Motor neuron (in vitro differentiated cells): ENCODE results near the gene GALNT6. TPM values are rescaled to one million over a fixed set of nuclear protein-coding genes. Genes with fewer than 3 reads are reported as not detected.
A peak's percentile ranks its signal among the peaks of the same experiment; 100 is the strongest.

Experiments
- ATAC-seq, 8 experiments: fragments of 200-7000 bp; cut with Tn5 transposase; replicated peaks in 6 of 8; 2 replicates each; pipeline ENCODE4 v1.8.0; 2021; ENCODE audit warnings: mild to moderate bottlenecking in 8 of 8, moderate library complexity in 8 of 8
- H3K27ac ChIP-seq, 2 donors: fragments of 250-450 bp; sonication (Bioruptor Pico); 2 replicates each; pipeline ENCODE4 v1.9.0; 2021; ENCODE audit warnings: antibody characterized with exemption in 2 of 2, mild to moderate bottlenecking in 2 of 2, moderate library complexity in 1 of 2
- H3K4me1 ChIP-seq, 2 donors: fragments of 250-450 bp; sonication (Bioruptor Pico); replicated peaks in 1 of 2; 2 replicates each; pipeline ENCODE4 v1.6.1; 2021; ENCODE audit warnings: antibody characterized with exemption in 2 of 2, mild to moderate bottlenecking in 2 of 2, moderate library complexity in 1 of 2
- H3K4me3 ChIP-seq, 5 donors: fragments of 250-450 bp; sonication (Bioruptor Pico); 2 replicates each; pipeline ENCODE4 v1.9.0; 2021; ENCODE audit warnings: antibody characterized with exemption in 5 of 5, mild to moderate bottlenecking in 5 of 5, moderate library complexity in 4 of 5
- WGBS, 10 experiments: fragments of 450-650 bp; shearing (Covaris generic); methylation state at CpG; one replicate each; pipeline ENCODE4 v1.0.0; 2022; 5-methylcytosine and 5-hydroxymethylcytosine counted together
- in situ Hi-C, 9 experiments: fragments of 400-800 bp; cut with MboI; loops; one replicate each; pipeline ENCODE4 v1.15.0; 2021; ENCODE audit warnings: low sequenced_read_pairs in 9 of 9, low pct_unique_long_range_greater_than_20kb in 2 of 9; ENCODE audit not compliant: unreplicated experiment in 9 of 9
- total RNA-seq, 8 experiments: library from RNA; unstranded; fragments of 300-600 nt; gene quantifications; 2 replicates each; pipeline versions ENCODE4 v1.2.3 to v1.2.4, GENCODE V29; 2022

The GALNT6 gene
- total RNA-seq, 8 experiments from 2014 or later = 0.07 to 91.6 (median 50.3) TPM; not detected in 3

DNA sequence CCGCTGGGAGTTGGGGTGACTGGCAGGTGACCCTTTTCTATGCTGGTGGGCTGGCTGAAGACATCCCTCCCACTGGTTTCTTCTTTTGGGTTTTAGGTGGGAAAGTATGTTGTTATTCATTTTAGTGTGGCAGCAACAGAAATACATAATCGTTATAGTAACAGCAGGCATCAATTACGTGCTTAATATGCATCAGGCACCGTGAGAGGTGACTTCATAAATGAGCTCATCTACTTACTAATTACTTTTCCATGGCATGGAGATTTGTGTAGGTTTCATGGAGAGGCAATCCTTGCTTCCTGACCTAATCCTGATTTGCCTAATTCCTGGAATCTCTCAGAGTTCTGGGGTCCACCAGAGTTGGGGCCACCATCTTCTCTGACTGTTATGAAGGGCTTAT is 31.4 kb downstream of the GALNT6 start:
- Histone ChIP-seq H3K4me3 (no peak overlapping the region), H3K4me1 (no peaks in the 10 kb centered on the region), H3K27ac (no peak overlapping the region)
- peak in 1 of 8 experiments; percentile 31 for ATAC-seq
- in situ Hi-C loops = no loop called here
- WGBS, 10 experiments = 38 to 92% (median 80%) methylated on average over 1 to 4 of the region's 4 CpGs; no CpG with 5 or more reads in 5 of the 10 experiments

DNA sequence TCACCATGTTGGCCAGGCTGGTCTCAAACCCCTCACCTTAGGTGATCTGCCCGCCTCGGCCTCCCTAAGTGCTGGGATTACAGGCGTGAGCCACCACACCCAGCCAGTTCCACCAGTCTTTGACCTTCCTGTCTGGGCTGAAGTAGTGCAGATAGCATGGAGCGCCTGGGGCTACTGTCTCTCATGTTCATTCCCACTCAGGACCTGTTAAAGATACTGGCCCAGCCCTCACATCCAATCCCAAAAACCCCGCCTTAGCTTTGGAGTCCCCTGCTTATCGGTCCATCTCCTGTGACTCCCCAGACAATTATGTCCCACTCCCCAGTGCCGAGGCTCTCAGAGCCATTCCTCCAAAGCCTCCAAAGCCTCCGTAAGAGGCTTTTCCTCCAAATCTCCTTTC is 32.7 kb downstream of the GALNT6 start:
- H3K27ac ChIP-seq = no peak overlapping the region
- 60 to 100% (median 93%) methylated on average over 1 to 7 of the region's 8 CpGs; no CpG with 5 or more reads in 4 of the 10 experiments for WGBS, 10 experiments
- H3K4me3 ChIP-seq = no peak overlapping the region
- in situ Hi-C loops = no loop called here
- no peaks in the 10 kb centered on the region for H3K4me1 ChIP-seq
- no peak for ATAC-seq

DNA sequence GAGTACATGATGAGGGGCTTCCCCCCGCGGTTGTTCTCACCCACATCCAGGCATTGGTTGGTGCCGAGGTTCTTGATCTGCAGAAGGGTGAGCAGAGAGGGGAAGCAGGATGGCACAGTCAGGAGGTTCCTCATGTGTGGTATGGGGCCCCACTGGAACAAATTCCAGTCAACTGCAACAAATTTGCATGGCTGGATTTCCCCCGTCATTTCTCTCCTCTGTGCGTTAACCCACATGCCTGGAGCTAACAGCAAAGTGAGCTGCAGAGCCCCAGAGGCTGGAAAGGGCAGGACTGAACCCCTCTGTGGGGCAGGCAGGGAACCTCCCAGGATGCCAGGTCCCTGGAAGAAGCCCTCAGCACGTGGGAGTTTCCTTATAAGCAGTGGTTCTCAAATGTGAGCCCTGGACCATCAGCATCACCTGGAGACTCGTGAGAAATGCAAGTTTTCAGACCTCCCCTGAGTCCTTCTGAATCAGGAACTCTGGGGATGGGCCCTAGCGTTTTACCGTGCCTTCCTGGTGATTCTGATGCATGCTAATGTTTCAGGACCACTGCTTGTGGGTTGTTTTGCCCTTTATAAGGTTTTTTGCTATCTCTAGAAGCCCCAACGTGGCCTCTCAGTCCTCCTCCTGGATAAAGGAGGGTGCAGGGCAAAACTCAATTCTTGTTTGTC is 33.7 kb downstream of the GALNT6 start:
- Histone ChIP-seq H3K4me3 (no peak overlapping the region), H3K4me1 (no peaks in the 10 kb centered on the region), H3K27ac (no peak overlapping the region)
- in situ Hi-C loops = no loop called here
- 60 to 100% (median 71%) methylated on average over 1 to 6 of the region's 10 CpGs; no CpG with 5 or more reads in 3 of the 10 experiments for WGBS, 10 experiments
- no peak for ATAC-seq

DNA sequence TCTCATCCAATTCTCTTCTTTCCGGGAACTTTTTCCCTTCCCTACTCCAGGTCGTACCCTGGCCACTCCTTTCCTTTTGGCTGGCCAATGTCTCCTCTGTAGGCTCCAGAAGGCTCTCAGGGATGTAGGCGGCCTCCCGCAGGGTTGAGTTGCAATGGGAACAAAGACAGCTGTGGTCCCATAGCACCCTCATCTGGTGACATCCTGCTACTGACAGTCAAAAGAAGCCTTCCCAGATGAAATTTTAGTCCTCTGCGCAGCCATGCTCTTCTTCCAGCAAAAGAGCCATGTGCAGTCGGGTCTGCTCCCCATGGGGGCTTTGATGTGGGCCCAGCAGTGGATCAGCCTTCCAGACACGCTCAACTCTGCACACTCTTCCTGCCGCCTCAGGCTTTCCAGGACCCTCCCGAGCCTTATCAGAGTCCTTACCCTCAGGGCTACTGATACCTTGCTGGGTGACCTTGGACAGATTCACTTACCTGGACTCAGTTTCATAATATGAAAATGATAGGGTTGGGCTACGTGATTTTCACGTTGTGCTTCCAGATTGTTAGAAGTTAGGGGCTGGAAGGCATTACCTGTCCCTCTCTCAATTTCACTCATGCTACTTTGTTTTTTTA is 39.2 kb downstream of the GALNT6 start:
- Histone ChIP-seq H3K4me1 (no peaks in the 10 kb centered on the region), H3K27ac (no peak overlapping the region), H3K4me3 (no peak overlapping the region)
- in situ Hi-C loops = no loop called here
- 0 to 63% (median 48%) methylated on average over 1 to 9 of the region's 11 CpGs; no CpG with 5 or more reads in 3 of the 10 experiments for WGBS, 10 experiments
- ATAC-seq = peak in 6 of 8 experiments; percentile 36 to 82 (median 66)

DNA sequence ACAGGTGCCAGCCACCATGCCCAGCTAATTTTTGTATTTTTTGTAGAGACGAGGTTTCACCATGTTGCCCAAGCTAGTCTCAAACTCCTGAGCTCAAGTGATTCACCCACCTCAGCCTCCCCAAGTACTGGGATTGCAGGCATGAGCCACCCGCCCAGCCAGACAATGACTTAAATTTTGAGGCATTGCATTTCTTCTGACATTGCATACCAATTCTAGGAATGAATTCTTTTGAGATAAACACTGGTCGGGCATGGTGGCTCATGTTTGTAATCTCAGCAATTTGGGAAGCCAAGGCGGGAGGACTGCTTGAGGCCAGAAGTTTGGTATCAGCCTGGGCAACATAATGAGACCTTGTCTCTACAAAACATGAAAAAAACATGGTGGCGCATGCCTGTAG is 42.2 kb downstream of the GALNT6 start:
- in situ Hi-C loops = loop anchor here in 6 of 9 experiments (10.0 to 25.0 kb wide), 6 partner anchors 84 to 537 kb away; partner anchors contain the start of genes TMPRSS12 (in 2 of the 6), CSRNP2 (in 1 of the 6), LETMD1 (in 1 of the 6) and SLC11A2 (in 1 of the 6)
- Histone ChIP-seq H3K4me1 (no peaks in the 10 kb centered on the region), H3K27ac (no peak overlapping the region), H3K4me3 (no peak overlapping the region)
- ATAC-seq = no peak
- WGBS, 10 experiments = 38 to 100% (median 82%) methylated on average over 1 to 4 of the region's 5 CpGs; no CpG with 5 or more reads in 1 of the 10 experiments

DNA sequence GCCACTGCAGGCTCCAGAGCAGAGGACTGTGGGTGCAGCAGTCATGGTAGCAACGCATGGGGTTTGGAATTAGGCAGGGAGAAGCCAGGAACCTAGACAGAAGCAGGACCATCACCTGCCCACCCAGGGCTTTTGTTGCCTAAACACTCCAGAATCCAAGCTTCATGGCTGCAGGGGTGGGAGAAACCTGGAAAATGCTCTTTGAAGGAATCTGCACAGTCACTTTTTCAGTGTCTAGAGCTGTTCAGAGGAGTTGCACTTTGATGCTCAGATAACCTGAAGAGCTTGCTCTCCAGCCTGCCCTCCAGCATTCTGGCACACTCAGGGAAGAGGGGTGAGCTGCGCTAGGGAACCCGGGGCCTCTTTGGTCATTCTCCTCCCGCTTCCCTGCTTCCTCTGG is 43.1 kb downstream of the GALNT6 start:
- no peak overlapping the region for H3K4me3 ChIP-seq
- ATAC-seq = no peak
- no peak overlapping the region for H3K27ac ChIP-seq
- whole genome bisulfite sequencing, 10 experiments = 75 to 100% (median 95%) methylated on average over 1 to 4 of the region's 4 CpGs; no CpG with 5 or more reads in 5 of the 10 experiments
- no peaks in the 10 kb centered on the region for H3K4me1 ChIP-seq
- in situ Hi-C loops = loop anchor here in 6 of 9 experiments (10.0 to 25.0 kb wide), 6 partner anchors 83 to 536 kb away; partner anchors contain the start of genes TMPRSS12 (in 2 of the 6), CSRNP2 (in 1 of the 6), LETMD1 (in 1 of the 6) and SLC11A2 (in 1 of the 6)

DNA sequence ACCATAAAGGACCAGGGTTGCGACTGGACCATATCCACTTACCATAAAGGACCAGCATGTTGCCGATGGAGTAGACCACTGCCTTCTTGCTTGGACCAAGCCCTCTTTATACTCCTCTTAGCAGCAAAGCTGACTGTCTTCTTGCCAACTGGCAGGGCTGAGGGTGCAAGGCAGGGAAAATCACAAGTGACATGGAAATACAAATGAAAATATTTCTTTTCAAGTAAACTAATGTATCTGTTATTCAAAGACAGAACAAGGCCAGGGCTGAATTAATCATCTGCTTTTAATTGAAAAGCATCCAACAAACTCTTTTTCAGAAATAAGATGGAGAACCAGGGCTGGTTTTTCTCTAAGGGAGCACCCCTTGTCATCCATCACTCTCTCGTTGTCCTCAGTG is 44.6 kb downstream of the GALNT6 start, which contains the start of gene CELA1:
Gene CELA1 (minus strand): TSS at position 99 of the 400 bp plus-strand sequence. CDS start 41 bp downstream, at position 58.
- 20 to 92% (median 71%) methylated on average over 1 to 3 of the region's 3 CpGs; no CpG with 5 or more reads in 2 of the 10 experiments for WGBS, 10 experiments
- in situ Hi-C loops = loop anchor here in 6 of 9 experiments (10.0 to 25.0 kb wide), 6 partner anchors 82 to 534 kb away; partner anchors contain the start of genes TMPRSS12 (in 2 of the 6), CSRNP2 (in 1 of the 6), LETMD1 (in 1 of the 6) and SLC11A2 (in 1 of the 6)
- H3K27ac ChIP-seq = no peak within 1 kb of the TSS
- no peaks in the 10 kb centered on the region for H3K4me1 ChIP-seq
- no peak for ATAC-seq
- no peak within 1 kb of the TSS for H3K4me3 ChIP-seq

DNA sequence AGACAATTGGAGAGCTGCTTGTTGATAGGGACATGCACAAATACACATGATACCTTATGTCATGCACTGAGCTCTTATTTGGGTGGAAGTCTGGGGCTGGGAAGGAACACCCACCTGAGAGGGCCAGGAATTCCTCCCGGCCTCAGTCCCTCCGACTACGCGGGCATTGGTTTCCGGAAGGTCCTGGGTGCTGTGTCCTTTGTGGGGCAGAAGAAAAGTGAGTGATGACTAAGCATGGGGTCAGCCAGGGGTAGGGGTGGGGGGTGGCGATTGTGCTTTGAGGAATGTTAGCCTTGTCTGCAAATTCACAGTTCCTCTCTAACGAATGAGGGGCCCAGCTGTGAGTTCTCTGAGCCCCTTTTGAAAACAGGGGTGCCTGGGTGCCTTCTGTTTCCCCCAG is 45.5 kb downstream of the GALNT6 start:
- Histone ChIP-seq H3K27ac (no peak overlapping the region), H3K4me1 (peaks cover 2 to 4% of the 10 kb centered on the region in 2 donors), H3K4me3 (no peak overlapping the region)
- in situ Hi-C loops = loop anchor here in 6 of 9 experiments (10.0 to 25.0 kb wide), 6 partner anchors 81 to 533 kb away; partner anchors contain the start of genes TMPRSS12 (in 2 of the 6), CSRNP2 (in 1 of the 6), LETMD1 (in 1 of the 6) and SLC11A2 (in 1 of the 6)
- peak in 1 of 8 experiments; percentile 19 for ATAC-seq
- 40 to 83% (median 80%) methylated on average over 1 to 5 of the region's 7 CpGs; no CpG with 5 or more reads in 5 of the 10 experiments for WGBS, 10 experiments

DNA sequence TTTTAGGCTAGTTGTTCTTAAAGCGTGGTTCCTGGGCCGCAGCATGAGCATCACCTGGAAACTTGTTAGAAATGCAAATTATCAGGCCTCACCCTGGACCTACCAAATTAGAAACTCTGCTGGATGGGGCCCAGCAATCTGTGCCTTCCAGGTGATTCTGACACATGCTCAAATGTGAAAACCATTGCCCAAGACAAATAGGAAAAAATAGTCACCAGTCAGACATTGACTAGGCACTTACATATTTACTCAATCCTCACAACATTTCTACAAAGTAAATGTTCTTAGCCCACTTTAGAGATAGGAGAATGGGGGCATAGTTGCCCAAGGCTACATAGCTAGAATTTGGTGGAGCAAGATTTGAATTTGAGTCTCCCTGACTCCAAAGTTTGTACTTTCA is 48.0 kb downstream of the GALNT6 start:
- no peak overlapping the region for H3K27ac ChIP-seq
- peaks cover 2 to 4% of the 10 kb centered on the region in 2 donors for H3K4me1 ChIP-seq
- in situ Hi-C loops = loop anchor here in 6 of 9 experiments (10.0 to 25.0 kb wide), 6 partner anchors 78 to 531 kb away; partner anchors contain the start of genes TMPRSS12 (in 2 of the 6), CSRNP2 (in 1 of the 6), LETMD1 (in 1 of the 6) and SLC11A2 (in 1 of the 6)
- no peak overlapping the region for H3K4me3 ChIP-seq
- ATAC-seq = no peak
- 83 to 100% (median 92%) methylated on average over 1 to 2 of the region's 2 CpGs; no CpG with 5 or more reads in 3 of the 10 experiments for WGBS, 10 experiments

DNA sequence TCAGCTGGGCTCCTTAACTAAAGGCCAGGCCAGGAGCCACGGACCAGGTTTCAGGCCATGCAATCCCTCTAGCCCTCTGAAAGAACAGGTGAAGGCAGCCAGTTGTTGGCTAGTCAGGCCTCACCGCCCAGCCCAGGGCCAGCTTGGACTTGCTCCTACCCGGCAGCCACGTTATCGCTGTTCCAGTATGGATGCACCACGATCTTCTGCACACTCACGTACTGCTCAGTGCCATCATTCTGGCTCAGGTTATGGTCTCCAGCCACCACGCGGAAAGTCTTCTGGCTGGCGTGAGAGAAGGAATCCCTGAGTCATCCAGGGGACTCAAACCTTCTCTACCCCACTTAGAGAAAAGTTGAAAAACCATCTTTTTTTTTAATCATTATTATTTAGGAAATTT is 48.8 kb downstream of the GALNT6 start:
- in situ Hi-C loops = loop anchor here in 6 of 9 experiments (10.0 to 25.0 kb wide), 6 partner anchors 78 to 530 kb away; partner anchors contain the start of genes TMPRSS12 (in 2 of the 6), CSRNP2 (in 1 of the 6), LETMD1 (in 1 of the 6) and SLC11A2 (in 1 of the 6)
- 94 to 100% (median 100%) methylated on average over 1 to 7 of the region's 10 CpGs; no CpG with 5 or more reads in 4 of the 10 experiments for WGBS, 10 experiments
- ATAC-seq = no peak

DNA sequence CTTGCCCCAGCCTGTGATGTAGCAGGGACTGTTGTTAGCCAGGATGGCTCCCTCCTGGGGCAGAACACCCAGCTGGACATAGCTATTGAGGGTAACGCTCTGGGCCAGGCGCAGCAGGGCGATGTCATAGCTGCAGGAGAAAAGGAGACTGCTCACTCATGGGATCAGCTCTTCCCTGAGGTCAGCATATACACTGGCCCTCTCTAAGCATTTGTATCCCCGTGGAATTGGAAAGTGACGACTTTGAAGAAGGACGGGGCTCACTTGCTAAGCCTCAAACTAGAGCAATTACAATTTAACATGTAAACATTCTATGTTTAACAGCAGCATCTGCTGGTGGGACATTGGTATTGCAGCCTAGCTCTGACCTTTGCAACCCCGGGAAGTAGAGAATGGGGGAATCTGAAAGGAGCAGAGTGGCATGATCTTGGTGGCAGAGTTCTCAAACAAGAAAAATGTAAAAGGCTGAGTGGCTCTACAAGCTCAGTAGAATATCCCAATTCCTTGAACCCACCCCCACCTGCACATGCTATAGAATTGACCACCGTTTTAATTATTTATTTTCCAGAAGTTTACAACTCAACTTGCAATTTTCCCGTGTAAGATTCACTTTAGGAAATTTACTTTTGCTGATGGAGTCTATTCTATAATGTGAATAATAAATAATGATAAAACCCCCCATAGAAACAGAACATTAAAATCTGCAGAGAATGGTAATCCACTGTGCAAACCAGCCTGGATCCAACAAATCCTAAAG is 49.8 kb downstream of the GALNT6 start:
- peak; percentile 82 to 98 (median 96) for ATAC-seq
- no peak overlapping the region for H3K27ac ChIP-seq
- in situ Hi-C loops = loop anchor here in 6 of 9 experiments (10.0 to 25.0 kb wide), 6 partner anchors 77 to 529 kb away; partner anchors contain the start of genes TMPRSS12 (in 2 of the 6), CSRNP2 (in 1 of the 6), LETMD1 (in 1 of the 6) and SLC11A2 (in 1 of the 6)
- no peak overlapping the region for H3K4me3 ChIP-seq
- H3K4me1 ChIP-seq = peaks cover 2 to 4% of the 10 kb centered on the region in 2 donors
- WGBS, 10 experiments = 0 to 83% (median 29%) methylated on average over 1 to 8 of the region's 9 CpGs

More for the DNA sequence above, 48.8 kb downstream of the GALNT6 start:
- H3K4me3 ChIP-seq = no peak overlapping the region
- no peak overlapping the region for H3K27ac ChIP-seq
- H3K4me1 ChIP-seq = peaks cover 2 to 4% of the 10 kb centered on the region in 2 donors
